PFSK-1 (cell line): Measurements from ENCODE around the gene SH3BP1.
A peak's percentile ranks its signal among the peaks of the same experiment; 100 is the strongest.

ENCODE experiments used
- FOXP2 ChIP-seq: optimal IDR thresholded peaks from 2 replicates; pipeline ENCODE3; 2011; ENCODE audit warnings: borderline replicate concordance, control low read depth, inconsistent platforms; ENCODE audit not compliant: insufficient read depth; ENCODE audit errors: extremely low read length, extremely low read depth
- POLR2AphosphoS5 ChIP-seq: IDR thresholded peaks from 2 replicates; pipeline ENCODE4 v1.6.1; 2012; ENCODE audit warnings: low read depth, mild to moderate bottlenecking, control low read depth, low read length, moderate library complexity
- SIN3A ChIP-seq: IDR thresholded peaks from 2 replicates; pipeline ENCODE4 v1.6.1; 2012; ENCODE audit warnings: mild to moderate bottlenecking, low read length, moderate library complexity, borderline replicate concordance; ENCODE audit not compliant: insufficient read depth
- TAF1 ChIP-seq: IDR thresholded peaks from 2 replicates; pipeline ENCODE4 v1.6.1; 2012; ENCODE audit warnings: low read length, control low read depth, borderline replicate concordance; ENCODE audit not compliant: insufficient read depth
- TF ChIP-seq, protein P1 (sequence below), 2 experiments: IDR thresholded peaks; 2 replicates each; pipeline versions ENCODE4 v1.6.1 to v1.8.0; 2011 to 2012; ENCODE audit warnings: low read depth in 2 of 2, low read length in 2 of 2, control low read depth in 1 of 2, inconsistent platforms in 1 of 2, mild to moderate bottlenecking in 1 of 2, moderate library complexity in 1 of 2; ENCODE audit not compliant: insufficient read depth in 1 of 2

SH3BP1 gene

DNA sequence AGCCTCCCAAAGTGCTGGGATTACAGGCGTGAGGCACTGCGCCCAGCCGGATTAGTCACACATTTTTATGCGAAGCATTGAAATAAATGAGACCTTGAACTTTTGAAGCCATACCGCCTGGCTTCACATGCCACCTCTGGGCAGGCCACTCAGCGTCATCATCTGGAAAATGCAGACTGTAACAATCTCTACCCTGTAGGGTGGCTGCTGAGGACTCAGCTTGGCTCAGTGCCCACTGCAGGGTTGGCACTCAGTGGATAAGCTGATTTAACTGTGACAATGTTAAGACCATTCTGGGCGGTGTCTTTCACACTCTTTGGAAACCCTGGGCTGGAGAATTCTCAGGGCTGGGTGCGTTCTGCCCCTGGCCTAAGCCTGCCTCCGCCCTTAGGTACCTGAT is 8.5 kb downstream of the SH3BP1 start:
- TF ChIP-seq POLR2AphosphoS5 (no peak), TAF1 (no peak), SIN3A (no peak), FOXP2 (no peak)
- TF ChIP-seq, protein P1, sequence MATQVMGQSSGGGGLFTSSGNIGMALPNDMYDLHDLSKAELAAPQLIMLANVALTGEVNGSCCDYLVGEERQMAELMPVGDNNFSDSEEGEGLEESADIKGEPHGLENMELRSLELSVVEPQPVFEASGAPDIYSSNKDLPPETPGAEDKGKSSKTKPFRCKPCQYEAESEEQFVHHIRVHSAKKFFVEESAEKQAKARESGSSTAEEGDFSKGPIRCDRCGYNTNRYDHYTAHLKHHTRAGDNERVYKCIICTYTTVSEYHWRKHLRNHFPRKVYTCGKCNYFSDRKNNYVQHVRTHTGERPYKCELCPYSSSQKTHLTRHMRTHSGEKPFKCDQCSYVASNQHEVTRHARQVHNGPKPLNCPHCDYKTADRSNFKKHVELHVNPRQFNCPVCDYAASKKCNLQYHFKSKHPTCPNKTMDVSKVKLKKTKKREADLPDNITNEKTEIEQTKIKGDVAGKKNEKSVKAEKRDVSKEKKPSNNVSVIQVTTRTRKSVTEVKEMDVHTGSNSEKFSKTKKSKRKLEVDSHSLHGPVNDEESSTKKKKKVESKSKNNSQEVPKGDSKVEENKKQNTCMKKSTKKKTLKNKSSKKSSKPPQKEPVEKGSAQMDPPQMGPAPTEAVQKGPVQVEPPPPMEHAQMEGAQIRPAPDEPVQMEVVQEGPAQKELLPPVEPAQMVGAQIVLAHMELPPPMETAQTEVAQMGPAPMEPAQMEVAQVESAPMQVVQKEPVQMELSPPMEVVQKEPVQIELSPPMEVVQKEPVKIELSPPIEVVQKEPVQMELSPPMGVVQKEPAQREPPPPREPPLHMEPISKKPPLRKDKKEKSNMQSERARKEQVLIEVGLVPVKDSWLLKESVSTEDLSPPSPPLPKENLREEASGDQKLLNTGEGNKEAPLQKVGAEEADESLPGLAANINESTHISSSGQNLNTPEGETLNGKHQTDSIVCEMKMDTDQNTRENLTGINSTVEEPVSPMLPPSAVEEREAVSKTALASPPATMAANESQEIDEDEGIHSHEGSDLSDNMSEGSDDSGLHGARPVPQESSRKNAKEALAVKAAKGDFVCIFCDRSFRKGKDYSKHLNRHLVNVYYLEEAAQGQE (IDR thresholded peaks at IDR 0.05; ENCODE audit: insufficient read depth in 1 of 2, low read depth in 2 of 2, low read length in 2 of 2), result no peak

DNA sequence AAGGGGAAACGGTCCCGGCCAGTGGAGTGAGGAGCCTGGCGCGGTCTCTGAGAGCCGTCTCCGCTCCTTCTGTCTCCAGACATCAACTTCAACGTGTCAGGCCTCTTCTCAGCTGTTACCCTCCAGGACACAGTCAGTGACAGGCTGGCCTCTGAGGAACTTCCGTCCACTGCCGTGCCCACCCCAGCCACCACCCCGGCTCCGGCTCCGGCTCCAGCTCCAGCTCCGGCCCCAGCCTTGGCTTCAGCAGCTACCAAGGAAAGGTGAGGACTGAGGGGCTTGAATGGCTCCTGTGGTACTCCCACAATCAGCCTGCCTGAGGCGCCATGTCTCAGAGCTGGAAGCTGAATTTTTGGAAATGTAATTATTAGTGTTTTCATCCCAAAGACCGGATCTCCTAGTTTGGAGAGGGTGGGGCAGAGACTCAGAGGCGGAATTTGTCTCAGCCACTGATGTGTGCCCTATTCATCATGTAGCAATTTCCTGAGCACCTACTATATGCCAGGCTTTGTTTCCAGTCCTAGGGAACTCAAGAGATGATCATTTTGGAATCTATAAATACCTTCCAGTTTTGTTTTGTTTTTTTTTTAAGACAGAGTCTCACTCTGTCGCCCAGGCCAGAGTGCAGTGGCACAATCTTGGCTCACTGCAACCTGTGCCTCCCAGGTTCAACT is 11.1 kb downstream of the SH3BP1 start:
- TF ChIP-seq TAF1, result no peak

DNA sequence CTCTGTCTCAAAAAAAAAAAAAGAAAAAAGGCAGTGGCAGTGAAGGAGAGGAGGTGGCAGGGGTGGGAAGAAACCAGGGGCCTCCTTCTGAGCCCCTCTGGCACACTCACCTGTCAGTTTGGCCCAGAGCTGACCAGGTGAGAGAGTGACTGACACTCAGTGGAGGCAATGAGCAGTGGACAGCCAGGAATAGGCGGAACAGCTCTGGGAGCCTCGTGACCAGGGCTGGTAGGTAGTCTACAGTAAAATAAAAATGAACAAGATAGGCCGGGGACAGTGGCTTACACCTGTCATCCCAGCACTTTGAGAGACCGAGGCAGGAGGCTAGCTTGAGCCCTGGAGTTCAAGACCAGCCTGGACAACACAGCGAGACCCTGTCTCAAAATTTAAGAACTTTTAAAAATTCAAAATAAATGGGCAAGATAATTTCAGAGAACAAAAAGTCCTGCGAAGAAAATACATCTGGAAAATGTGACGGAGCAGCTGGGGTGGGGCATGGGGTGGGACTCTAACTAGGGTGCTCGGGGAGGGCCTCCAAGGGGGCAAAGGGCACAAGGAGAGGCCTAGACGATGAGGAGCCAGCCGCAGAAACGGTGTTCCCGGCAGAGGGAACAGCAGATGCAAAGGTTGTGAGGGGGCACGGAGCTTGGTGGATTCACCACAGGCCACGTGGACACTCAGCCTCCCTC is 15.2 kb downstream of the SH3BP1 start:
- no peak for TF ChIP-seq SIN3A
- no peak for TF ChIP-seq POLR2AphosphoS5
- TF ChIP-seq, protein P1 (IDR thresholded peaks at IDR 0.05; ENCODE audit: insufficient read depth in 1 of 2, low read depth in 2 of 2, low read length in 2 of 2), result no peak
- no peak for TF ChIP-seq TAF1
- TF ChIP-seq FOXP2, result no peak

DNA sequence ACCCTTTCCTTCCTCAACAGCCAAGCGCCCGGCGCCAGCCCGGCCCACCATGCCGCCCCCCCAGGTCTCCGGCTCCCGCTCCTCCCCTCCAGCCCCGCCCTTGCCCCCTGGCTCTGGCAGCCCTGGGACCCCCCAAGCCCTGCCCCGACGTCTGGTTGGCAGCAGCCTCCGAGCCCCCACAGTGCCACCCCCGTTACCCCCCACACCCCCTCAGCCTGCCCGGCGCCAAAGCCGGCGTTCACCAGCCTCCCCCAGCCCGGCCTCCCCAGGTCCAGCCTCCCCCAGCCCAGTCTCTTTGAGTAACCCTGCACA is 15.7 kb downstream of the SH3BP1 start:
- TF ChIP-seq FOXP2, result no peak
- TF ChIP-seq TAF1, result no peak
- TF ChIP-seq, protein P1 (IDR thresholded peaks at IDR 0.05; ENCODE audit: insufficient read depth in 1 of 2, low read depth in 2 of 2, low read length in 2 of 2), result no peak
- TF ChIP-seq POLR2AphosphoS5, result no peak
- no peak for TF ChIP-seq SIN3A

DNA sequence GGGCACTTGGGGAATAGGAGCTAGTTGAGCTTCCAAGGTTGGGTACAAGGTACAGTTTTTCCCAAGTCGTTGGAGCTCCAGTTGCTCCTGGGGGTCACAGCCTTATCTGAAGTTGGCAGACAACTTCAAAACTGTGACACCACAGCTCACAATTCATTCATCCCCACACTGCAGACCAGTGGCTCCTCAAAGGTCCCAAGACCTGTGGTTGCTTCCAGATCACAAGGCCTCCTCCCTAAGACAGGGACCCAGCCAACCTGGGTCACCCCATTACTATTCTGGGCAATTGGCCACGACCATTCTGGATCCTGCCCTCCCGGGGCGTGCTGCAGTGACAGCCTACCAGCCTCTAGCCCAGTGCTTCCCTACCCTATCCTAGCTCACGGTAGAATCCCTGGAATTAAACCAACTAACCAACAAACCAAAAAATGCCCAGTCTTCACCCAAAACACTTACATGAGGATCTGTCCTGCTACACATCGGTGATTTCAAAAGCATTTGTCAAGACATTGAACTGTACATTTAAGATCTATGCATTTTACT is 18.2 kb downstream of the SH3BP1 start:
- TF ChIP-seq POLR2AphosphoS5 (peak; percentile 7; the same call in 1 of the 2 replicates), TAF1 (no peak)

DNA sequence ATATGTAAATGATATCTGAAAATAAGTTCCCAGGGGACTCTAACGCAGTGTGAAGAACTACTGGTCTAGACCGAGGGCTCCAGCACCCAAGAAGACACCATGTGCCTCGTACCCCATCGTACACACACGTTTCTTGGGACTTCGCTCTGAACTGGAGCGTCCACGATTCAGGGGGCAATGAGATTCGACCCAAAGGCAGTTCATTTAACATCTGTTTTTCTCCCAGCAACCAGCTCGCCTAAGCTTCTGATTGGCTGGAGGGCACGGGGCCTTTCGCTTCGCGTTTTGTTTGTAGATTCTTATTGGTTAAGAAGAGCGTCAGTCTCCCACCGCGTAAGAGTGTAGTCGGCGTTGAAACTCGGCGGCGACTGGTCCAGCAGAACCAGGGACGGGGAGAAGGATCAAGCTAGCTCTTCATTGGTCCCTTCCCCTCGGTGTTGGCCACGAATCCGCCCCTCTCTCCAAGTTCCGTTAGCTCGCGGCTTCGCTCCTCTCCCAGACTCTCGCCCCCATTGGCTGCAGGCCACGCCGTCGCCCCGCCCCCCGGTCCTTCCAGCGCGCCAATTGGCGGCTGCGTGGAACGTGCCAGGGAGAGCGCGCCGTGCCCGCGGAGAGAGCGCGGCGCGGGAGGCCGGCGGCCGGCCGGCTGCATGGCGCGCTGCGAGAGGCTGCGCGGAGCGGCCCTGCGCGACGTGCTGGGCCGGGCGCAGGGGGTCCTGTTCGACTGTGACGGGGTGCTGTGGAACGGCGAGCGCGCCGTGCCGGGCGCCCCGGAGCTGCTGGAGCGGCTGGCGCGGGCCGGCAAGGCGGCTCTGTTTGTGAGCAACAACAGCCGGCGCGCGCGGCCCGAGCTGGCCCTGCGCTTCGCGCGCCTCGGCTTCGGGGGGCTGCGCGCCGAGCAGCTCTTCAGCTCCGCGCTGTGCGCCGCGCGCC is 18.9 kb downstream of the SH3BP1 start, which contains the start of gene PDXP:
PDXP (plus strand) TSS at position 591 of the 933 bp plus-strand sequence; CDS start at position 651, 60 bp downstream.
- peak; percentile 69; the same call in 1 of the 2 replicates for TF ChIP-seq POLR2AphosphoS5
- TF ChIP-seq, protein P1 (IDR thresholded peaks at IDR 0.05; ENCODE audit: insufficient read depth in 1 of 2, low read depth in 2 of 2, low read length in 2 of 2), result no peak
